OCI-LY3 (cell line): ENCODE results near the gene NEDD4L.

Source experiments
- H2AFZ ChIP-seq: fragments of 200-600, 300-600 bp; shearing (Covaris generic); 2 replicates; pipeline ENCODE4 v1.6.0; 2014; ENCODE audit warnings: antibody characterized with exemption, low read depth, low read length
- H3K27ac ChIP-seq: fragments of 200-600, 300-600 bp; sonication (generic); 2 replicates; pipeline ENCODE4 v1.5.1; 2014; ENCODE audit warnings: mild to moderate bottlenecking, low read length, moderate library complexity, mixed read lengths
- H3K27me3 ChIP-seq: fragments of 200-600, 300-600 bp; sonication (generic); 2 replicates; pipeline ENCODE4 v1.6.1; 2014; ENCODE audit warnings: low read depth, low read length, mixed read lengths
- H3K36me3 ChIP-seq: fragments of 200-600, 300-600 bp; sonication (generic); replicated peaks from 2 replicates; pipeline ENCODE3; 2014; ENCODE audit warnings: low read depth, low read length, mixed read lengths
- H3K4me1 ChIP-seq: fragments of 300-600, 200-600 bp; sonication (generic); 2 replicates; pipeline ENCODE4 v1.6.1; 2014; ENCODE audit warnings: low read length, mixed read lengths
- H3K4me2 ChIP-seq: fragments of 200-600, 300-600 bp; sonication (generic); 2 replicates; pipeline ENCODE4 v1.6.1; 2014; ENCODE audit warnings: low read length, mixed read lengths
- H3K4me3 ChIP-seq: fragments of 300-600, 200-600 bp; sonication (generic); 2 replicates; pipeline ENCODE4 v1.5.1; 2014; ENCODE audit warnings: antibody characterized with exemption, mild to moderate bottlenecking, low read length, moderate library complexity
- H3K79me2 ChIP-seq: fragments of 300-600, 200-600 bp; shearing (Covaris generic); 2 replicates; pipeline ENCODE4 v1.6.1; 2014; ENCODE audit warnings: mild to moderate bottlenecking, low read length, mixed read lengths
- H3K9ac ChIP-seq: fragments of 300-600, 200-600 bp; shearing (Covaris generic); 2 replicates; pipeline ENCODE4 v1.6.0; 2014; ENCODE audit warnings: mild to moderate bottlenecking, low read length, moderate library complexity
- H3K9me3 ChIP-seq: fragments of 200-600, 300-600 bp; shearing (Covaris generic); 2 replicates; pipeline ENCODE4 v1.6.1; 2014; ENCODE audit warnings: low read length, mixed read lengths; ENCODE audit not compliant: insufficient read depth
- H4K20me1 ChIP-seq: fragments of 200-600, 300-600 bp; sonication (generic); 2 replicates; pipeline ENCODE4 v1.6.1; 2016; ENCODE audit warnings: low read length, mixed read lengths; ENCODE audit not compliant: insufficient read depth
- CTCF ChIP-seq: fragments of 200-600, 300-600 bp; sonication (generic); IDR thresholded peaks from 2 replicates; pipeline ENCODE4 v1.5.1; 2014; ENCODE audit warnings: antibody characterized with exemption, low read length, low read depth
- EZH2phosphoT487 ChIP-seq: fragments of 200-600 bp; shearing (Covaris generic); IDR thresholded peaks from 2 replicates; pipeline ENCODE4 v1.6.1; 2018; ENCODE audit warnings: antibody characterized with exemption, mixed run types, low read depth

NEDD4L gene

GRCh38 chr18:58344080-58344670 is 300.1 kb downstream of the NEDD4L start:
- TF ChIP-seq CTCF (no peak), EZH2phosphoT487 (no peak)
- H3K27me3 ChIP-seq: no peaks in the 10 kb centered on the region
- no peak overlapping the region for H3K4me3 ChIP-seq
- H3K4me1 ChIP-seq: peaks cover 13% of the 10 kb centered on the region
- no peak overlapping the region for H3K27ac ChIP-seq
- H3K9ac ChIP-seq: no peak overlapping the region
- H3K79me2 ChIP-seq: no peaks in the 10 kb centered on the region
- peaks cover 68% of the 10 kb centered on the region for H3K36me3 ChIP-seq
- H3K9me3 ChIP-seq: no peaks in the 10 kb centered on the region
- H3K4me2 ChIP-seq: no peak overlapping the region
- H4K20me1 ChIP-seq: no peaks in the 10 kb centered on the region
- no peak overlapping the region for H2AFZ ChIP-seq

GRCh38 chr18:58344861-58345463 is 300.9 kb downstream of the NEDD4L start:
- Histone ChIP-seq H3K9ac (no peak overlapping the region), H3K27ac (no peak overlapping the region), H3K4me2 (no peak overlapping the region)

GRCh38 chr18:58345875-58346274 is 301.8 kb downstream of the NEDD4L start:
- H3K9me3 ChIP-seq: no peaks in the 10 kb centered on the region
- no peak overlapping the region for H3K27ac ChIP-seq
- no peak overlapping the region for H3K9ac ChIP-seq
- H3K27me3 ChIP-seq: no peaks in the 10 kb centered on the region
- no peak overlapping the region for H3K4me2 ChIP-seq
- no peak overlapping the region for H2AFZ ChIP-seq
- H4K20me1 ChIP-seq: no peaks in the 10 kb centered on the region
- H3K79me2 ChIP-seq: no peaks in the 10 kb centered on the region
- TF ChIP-seq EZH2phosphoT487: no peak
- no peak for TF ChIP-seq CTCF
- H3K4me1 ChIP-seq: peaks cover 30% of the 10 kb centered on the region
- no peak overlapping the region for H3K4me3 ChIP-seq
- H3K36me3 ChIP-seq: peaks cover 76% of the 10 kb centered on the region

More at GRCh38 chr18:58344861-58345463, 300.9 kb downstream of the NEDD4L start:
- Histone ChIP-seq H3K36me3 (peaks cover 74% of the 10 kb centered on the region), H3K9me3 (no peaks in the 10 kb centered on the region), H4K20me1 (no peaks in the 10 kb centered on the region), H2AFZ (no peak overlapping the region), H3K4me3 (no peak overlapping the region), H3K27me3 (no peaks in the 10 kb centered on the region), H3K79me2 (no peaks in the 10 kb centered on the region), H3K4me1 (peaks cover 20% of the 10 kb centered on the region)
- no peak for TF ChIP-seq EZH2phosphoT487
- TF ChIP-seq CTCF: no peak

- no peaks in the 10 kb centered on the region for H3K79me2 ChIP-seq
- no peak overlapping the region for H3K4me2 ChIP-seq
- peaks cover 32% of the 10 kb centered on the region for H3K4me1 ChIP-seq
- H3K27ac ChIP-seq: no peak overlapping the region
- no peak overlapping the region for H2AFZ ChIP-seq
- no peak overlapping the region for H3K9ac ChIP-seq
- no peaks in the 10 kb centered on the region for H4K20me1 ChIP-seq
- H3K36me3 ChIP-seq: peaks cover 75% of the 10 kb centered on the region
- no peak for TF ChIP-seq EZH2phosphoT487
- no peak for TF ChIP-seq CTCF
- H3K4me3 ChIP-seq: no peak overlapping the region
- H3K27me3 ChIP-seq: no peaks in the 10 kb centered on the region
- H3K9me3 ChIP-seq: no peaks in the 10 kb centered on the region
These were observed 303.1 kb downstream of the NEDD4L start for GRCh38 chr18:58347135-58347534.
